ENCODE measurements around the gene ANKLE1. TPM values are rescaled to one million over a fixed set of nuclear protein-coding genes. Genes with fewer than 3 reads are reported as not detected.

The ANKLE1 gene
- polyA plus RNA-seq, 1 of the 3 experiments (the other 2 are of a cell fraction) = 2.6 TPM

GRCh38 chr19:17296273-17296672 lies 14.6 kb downstream of the ANKLE1 start:
- DNase-seq = peak; percentile 39

GRCh38 chr19:17296976-17297375 lies 15.3 kb downstream of the ANKLE1 start:
- Histone ChIP-seq H3K9me2 (no peaks in the 10 kb centered on the region), H3K4me1 (ENCODE audit: control insufficient read depth in 1 of 2, insufficient read depth in 2 of 2, low read depth in 1 of 2, low read length in 1 of 2) (peaks cover 0 to 6% of the 10 kb centered on the region in 2 experiments; a peak in 1 of 4 replicates), H3F3A (replicated peaks; ENCODE audit: insufficient read depth) (peaks cover 17% of the 10 kb centered on the region), H4K20me1 (ENCODE audit: insufficient read depth) (no peaks in the 10 kb centered on the region), H3K9ac (no peak overlapping the region), H3K9me3 (no peaks in the 10 kb centered on the region), H3K27ac (ENCODE audit: low read depth in 2 of 2, low read length in 1 of 2) (no peak overlapping the region), H3K79me2 (ENCODE audit: insufficient read depth) (peaks cover 6% of the 10 kb centered on the region; the same call in 1 of the 2 replicates), H2AFZ (ENCODE audit: low read depth) (no peak overlapping the region), H3K36me3 (replicated peaks in 1 of 2; ENCODE audit: control insufficient read depth in 1 of 2, insufficient read depth in 2 of 2, low read length in 1 of 2) (peaks cover 0 to 3% of the 10 kb centered on the region in 2 experiments), H3K4me2 (no peak overlapping the region), H3K4me3 (ENCODE audit: low read depth in 2 of 2, low read length in 1 of 2) (no peak overlapping the region), H3K27me3 (ENCODE audit: insufficient read depth) (no peaks in the 10 kb centered on the region)
- ChIA-PET POLR2A (no interaction called here), CTCF (interaction anchor here (0.5 to 1.5 kb wide), 3 partner anchors 8 to 89 kb away, joined by 3 to 4 read pairs (median 4); partner anchors contain the start of gene MRPL34)
- 95% methylated on average over 6 of the region's 6 CpGs for WGBS (ENCODE audit: low lambda C conversion rate)
- DNase-seq = no peak
- TF ChIP-seq USF1 (IDR thresholded peaks at IDR 0.05; ENCODE audit: borderline replicate concordance, low read depth) = no peak
- no peak for TF ChIP-seq SIN3A (IDR thresholded peaks at IDR 0.05; ENCODE audit: borderline replicate concordance, low read depth, low read length)
- TF ChIP-seq IRF3 (IDR thresholded peaks at IDR 0.05; ENCODE audit: low read depth, low read length) = no peak
- no peak for TF ChIP-seq NRF1 (IDR thresholded peaks at IDR 0.05; ENCODE audit: low read depth, low read length)
- no peak for TF ChIP-seq ZBTB33 (IDR thresholded peaks at IDR 0.05; ENCODE audit: borderline replicate concordance, low read depth)
- no peak for TF ChIP-seq PBX3 (IDR thresholded peaks at IDR 0.05)
- no peak for TF ChIP-seq MEF2A (IDR thresholded peaks at IDR 0.05; ENCODE audit: borderline replicate concordance, low read depth)
- TF ChIP-seq EP300 (IDR thresholded peaks at IDR 0.05; ENCODE audit: borderline replicate concordance in 1 of 2, low read depth in 1 of 2, low read length in 1 of 2) = no peak
- no peak for TF ChIP-seq GATA2 (CRISPR knock-in tag; IDR thresholded peaks at IDR 0.05)
- no peak for TF ChIP-seq TEAD4 (IDR thresholded peaks at IDR 0.05; ENCODE audit: borderline replicate concordance, insufficient read depth)
- no peak for TF ChIP-seq GABPA (IDR thresholded peaks at IDR 0.05; ENCODE audit: low read depth)
- TF ChIP-seq FOXJ3 (CRISPR knock-in tag; IDR thresholded peaks at IDR 0.05) = no peak
- TF ChIP-seq ELF1 (IDR thresholded peaks at IDR 0.05) = no peak

More at GRCh38 chr19:17296273-17296672, 14.6 kb downstream of the ANKLE1 start:
- H3K4me3 ChIP-seq (ENCODE audit: low read depth in 2 of 2, low read length in 1 of 2) = no peak overlapping the region
- peaks cover 0 to 3% of the 10 kb centered on the region in 2 experiments for H3K36me3 ChIP-seq (replicated peaks in 1 of 2; ENCODE audit: control insufficient read depth in 1 of 2, insufficient read depth in 2 of 2, low read length in 1 of 2)
- H3K4me1 ChIP-seq (ENCODE audit: control insufficient read depth in 1 of 2, insufficient read depth in 2 of 2, low read depth in 1 of 2, low read length in 1 of 2) = peaks cover 0 to 5% of the 10 kb centered on the region in 2 experiments; a peak in 1 of 4 replicates
- ChIA-PET POLR2A (no interaction called here), CTCF (interaction anchor here (0.9 to 1.2 kb wide), 2 partner anchors 10 to 36 kb away, joined by 3 to 4 read pairs; partner anchors contain the start of gene MRPL34)
- H3K4me2 ChIP-seq = no peak overlapping the region
- no peaks in the 10 kb centered on the region for H3K9me3 ChIP-seq
- WGBS (ENCODE audit: low lambda C conversion rate) = 50% methylated on average over 4 of the region's 4 CpGs
- H4K20me1 ChIP-seq (ENCODE audit: insufficient read depth) = no peaks in the 10 kb centered on the region
- TF ChIP-seq GATA2 (CRISPR knock-in tag; IDR thresholded peaks at IDR 0.05) (no peak), RAD21 (IDR thresholded peaks at IDR 0.05; ENCODE audit: low read length) (0 out of 2 replicates have a peak, but pooled peaks have one; percentile 15), CTCF (IDR thresholded peaks at IDR 0.05) (peak; percentile 26; the same call in 1 of the 2 replicates)
- no peak overlapping the region for H2AFZ ChIP-seq (ENCODE audit: low read depth)
- H3K9ac ChIP-seq = no peak overlapping the region
- H3K79me2 ChIP-seq (ENCODE audit: insufficient read depth) = peaks cover 6% of the 10 kb centered on the region; the same call in 1 of the 2 replicates
- no peaks in the 10 kb centered on the region for H3K9me2 ChIP-seq
- H3F3A ChIP-seq (replicated peaks; ENCODE audit: insufficient read depth) = peaks cover 17% of the 10 kb centered on the region
- no peak overlapping the region for H3K27ac ChIP-seq (ENCODE audit: low read depth in 2 of 2, low read length in 1 of 2)
- no peaks in the 10 kb centered on the region for H3K27me3 ChIP-seq (ENCODE audit: insufficient read depth)

Measured in SK-N-SH (cell line).